Lung (tissue), 12 donors: Measurements from ENCODE around the gene CDCA4. TPM values are rescaled to one million over a fixed set of nuclear protein-coding genes. Genes with fewer than 3 reads are reported as not detected.

Source experiments
- ATAC-seq: fragments of 200-7000 bp; cut with Tn5 transposase; one replicate; pipeline ENCODE4 v1.9.1; 2020; ENCODE audit warnings: moderate number of reproducible peaks; ENCODE audit not compliant: insufficient read depth, low FRiP score
- DNase-seq, 3 donors: peaks; one replicate each; pipeline ENCODE4 v3.0.0-alpha.2; 2013 to 2017
- H3K27ac ChIP-seq, 2 donors: one replicate each; pipeline ENCODE4 v1.5.1; 2013; ENCODE audit warnings: mild to moderate bottlenecking in 2 of 2, moderate library complexity in 2 of 2, control low read depth in 1 of 2, inconsistent platforms in 1 of 2, low read depth in 1 of 2, low read length in 1 of 2
- H3K27me3 ChIP-seq, 3 donors: one replicate each; pipeline ENCODE4 v1.5.1; 2013; ENCODE audit warnings: low read length in 2 of 3; ENCODE audit not compliant: control insufficient read depth in 3 of 3, insufficient read depth in 3 of 3
- H3K36me3 ChIP-seq, 4 donors: one replicate each; pipeline ENCODE4 v1.5.1; 2013; ENCODE audit warnings: low read length in 4 of 4, mild to moderate bottlenecking in 1 of 4, moderate library complexity in 1 of 4; ENCODE audit not compliant: control insufficient read depth in 4 of 4, insufficient read depth in 4 of 4
- H3K4me1 ChIP-seq, 5 donors: one replicate each; pipeline ENCODE4 v1.5.1; 2013; ENCODE audit warnings: low read length in 5 of 5, mild to moderate bottlenecking in 2 of 5, moderate library complexity in 1 of 5; ENCODE audit not compliant: control insufficient read depth in 5 of 5, insufficient read depth in 5 of 5
- H3K4me3 ChIP-seq: one replicate; pipeline ENCODE4 v1.5.1; 2013; ENCODE audit warnings: mild to moderate bottlenecking, control low read depth, moderate library complexity
- H3K9ac ChIP-seq, 2 donors: one replicate each; pipeline ENCODE4 v1.5.1; 2013; ENCODE audit warnings: low read length in 2 of 2, control low read depth in 1 of 2; ENCODE audit not compliant: insufficient read depth in 1 of 2
- H3K9me3 ChIP-seq, 4 donors: one replicate each; pipeline ENCODE4 v1.5.1; 2013; ENCODE audit warnings: low read length in 3 of 4, mild to moderate bottlenecking in 1 of 4, moderate library complexity in 1 of 4; ENCODE audit not compliant: control insufficient read depth in 4 of 4, insufficient read depth in 3 of 4
- WGBS, 2 donors: extraction: QIAGEN DNeasy Blood & Tissue Kit; methylation state at CpG; one replicate each; pipeline ENCODE4 v1.1.7; 2013; 5-methylcytosine and 5-hydroxymethylcytosine counted together
- polyA plus RNA-seq, 2 donors: library from polyadenylated mRNA; stranded (reverse); fragments of 200-250 nt; gene quantifications; one replicate each; pipeline ENCODE4 v1.2.1, GENCODE V29; 2013
- total RNA-seq, 2 donors: library from RNA; depleted of rRNA in 1 of 2; stranded (reverse); fragments of >200 nt in 1 of 2; gene quantifications; one replicate each; pipeline ENCODE4 v1.2.1, GENCODE V29; 2014 to 2021
- TF ChIP-seq, protein P1 (sequence below): IDR thresholded peaks from 2 replicates; pipeline ENCODE4 v1.5.1; 2012; ENCODE audit warnings: mild to moderate bottlenecking; ENCODE audit errors: control extremely low read depth, extremely low read depth
- donor health status: control.
- donor health status: control.
- donor health status: Bipolar disorder and iron deficiency.
- donor health status: healthy.
- donor health status: DM: yes; HTN: yes; CAD: no.

CDCA4 gene
- total and polyA plus RNA-seq, 4 donors, result 7.5 to 9.8 (median 8.2) TPM

DNA sequence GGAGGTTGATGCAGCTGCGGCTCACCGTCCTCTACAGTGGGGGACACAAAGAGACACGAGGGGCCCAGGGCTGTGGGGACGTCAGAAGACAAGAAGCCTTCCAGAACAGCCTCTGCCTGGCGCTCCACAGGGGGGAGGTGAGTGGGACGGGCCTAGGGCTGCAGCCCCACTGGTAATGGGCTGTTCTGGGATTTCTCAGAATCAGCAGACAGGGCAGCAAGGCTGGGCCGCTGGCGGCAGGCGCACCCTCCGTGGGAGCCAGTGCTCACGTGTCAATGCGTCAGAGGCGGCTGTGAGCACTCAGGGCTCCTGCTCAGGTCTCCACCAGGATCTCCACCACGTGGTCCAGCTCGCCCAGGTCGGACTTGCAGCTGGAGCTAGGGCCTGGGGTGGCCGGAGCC, 10.0 kb downstream of the CDCA4 start:
- WGBS, 2 donors, result 85 to 86% methylated on average over 15 to 17 of the region's 17 CpGs
- TF ChIP-seq, protein P1, sequence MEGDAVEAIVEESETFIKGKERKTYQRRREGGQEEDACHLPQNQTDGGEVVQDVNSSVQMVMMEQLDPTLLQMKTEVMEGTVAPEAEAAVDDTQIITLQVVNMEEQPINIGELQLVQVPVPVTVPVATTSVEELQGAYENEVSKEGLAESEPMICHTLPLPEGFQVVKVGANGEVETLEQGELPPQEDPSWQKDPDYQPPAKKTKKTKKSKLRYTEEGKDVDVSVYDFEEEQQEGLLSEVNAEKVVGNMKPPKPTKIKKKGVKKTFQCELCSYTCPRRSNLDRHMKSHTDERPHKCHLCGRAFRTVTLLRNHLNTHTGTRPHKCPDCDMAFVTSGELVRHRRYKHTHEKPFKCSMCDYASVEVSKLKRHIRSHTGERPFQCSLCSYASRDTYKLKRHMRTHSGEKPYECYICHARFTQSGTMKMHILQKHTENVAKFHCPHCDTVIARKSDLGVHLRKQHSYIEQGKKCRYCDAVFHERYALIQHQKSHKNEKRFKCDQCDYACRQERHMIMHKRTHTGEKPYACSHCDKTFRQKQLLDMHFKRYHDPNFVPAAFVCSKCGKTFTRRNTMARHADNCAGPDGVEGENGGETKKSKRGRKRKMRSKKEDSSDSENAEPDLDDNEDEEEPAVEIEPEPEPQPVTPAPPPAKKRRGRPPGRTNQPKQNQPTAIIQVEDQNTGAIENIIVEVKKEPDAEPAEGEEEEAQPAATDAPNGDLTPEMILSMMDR, result no peak
- no peak for DNase-seq
- Histone ChIP-seq H3K4me3 (no peak overlapping the region), H3K9ac (no peak overlapping the region), H3K27ac (no peak overlapping the region), H3K4me1 (peaks cover 0 to 24% (median 11%) of the 10 kb centered on the region in 5 donors), H3K9me3 (peaks cover 0 to 2% (median 0%) of the 10 kb centered on the region in 4 donors), H3K27me3 (no peaks in the 10 kb centered on the region), H3K36me3 (peaks cover 0 to 18% (median 9%) of the 10 kb centered on the region in 4 donors)
- ATAC-seq, result no peak

DNA sequence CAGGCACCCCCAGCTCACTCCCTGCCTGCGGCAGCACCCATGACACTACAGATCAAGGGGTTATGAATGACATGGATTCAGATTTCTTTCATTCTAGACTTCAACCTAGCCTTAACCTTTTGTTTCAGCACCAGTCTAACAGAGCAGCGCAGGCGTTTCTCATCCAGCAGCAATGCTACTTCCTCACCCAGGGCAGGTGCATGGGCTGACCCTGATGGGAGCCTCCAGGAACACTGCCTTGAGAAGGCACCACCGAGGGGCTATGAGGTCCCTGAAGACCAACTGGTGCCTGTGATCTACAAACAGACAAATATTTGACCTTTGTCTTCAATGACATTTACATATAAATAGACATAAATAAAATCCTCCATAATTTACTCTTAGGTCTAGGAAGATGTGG, 10.8 kb downstream of the CDCA4 start:
- Histone ChIP-seq H3K9me3 (peaks cover 0 to 2% (median 0%) of the 10 kb centered on the region in 4 donors), H3K27ac (no peak overlapping the region), H3K9ac (no peak overlapping the region), H3K36me3 (peaks cover 0 to 18% (median 9%) of the 10 kb centered on the region in 4 donors), H3K4me3 (no peak overlapping the region), H3K27me3 (no peaks in the 10 kb centered on the region), H3K4me1 (peaks cover 0 to 22% (median 11%) of the 10 kb centered on the region in 5 donors)
- WGBS, 2 donors, result 90 to 93% methylated on average over 4 of the region's 4 CpGs
- no peak for ATAC-seq
- TF ChIP-seq, protein P1, result no peak
- no peak for DNase-seq

DNA sequence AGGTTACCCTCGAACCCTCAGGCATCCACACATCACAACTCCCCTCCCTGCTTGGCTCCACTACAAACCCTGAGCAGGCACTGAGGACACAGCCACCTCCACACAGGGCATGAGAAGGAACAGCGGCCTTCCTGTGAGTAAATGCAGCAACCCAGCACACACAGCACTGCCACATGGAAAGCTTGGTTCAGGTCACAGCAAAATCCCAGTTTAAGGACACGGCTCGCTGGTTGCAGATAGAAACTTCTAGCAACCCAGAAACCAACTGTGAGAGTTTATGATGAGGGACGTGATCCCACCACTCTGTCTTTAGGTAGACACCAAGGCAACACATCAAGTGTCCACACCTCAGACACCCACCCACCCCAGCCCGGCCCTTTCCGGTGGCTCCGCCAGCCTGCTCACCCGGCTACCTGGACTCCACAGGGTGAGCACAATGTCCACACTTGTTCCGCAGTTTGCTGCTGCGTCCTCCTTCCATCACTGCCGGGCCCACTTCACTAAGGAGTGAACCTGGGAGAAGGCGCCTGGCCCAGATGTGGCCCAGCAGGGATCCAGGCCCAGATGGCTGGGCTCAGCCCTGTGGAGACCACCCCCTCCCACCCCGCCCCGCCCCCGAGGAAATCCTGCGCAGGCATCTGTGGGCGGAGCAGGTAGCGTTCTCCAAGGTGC, 13.2 kb downstream of the CDCA4 start:
- H3K9me3 ChIP-seq, result peaks cover 0 to 2% (median 0%) of the 10 kb centered on the region in 4 donors
- H3K36me3 ChIP-seq, result peaks cover 0 to 18% (median 9%) of the 10 kb centered on the region in 4 donors
- H3K9ac ChIP-seq, result no peak overlapping the region
- H3K27ac ChIP-seq, result no peak overlapping the region
- H3K4me1 ChIP-seq, result peaks cover 0 to 9% (median 3%) of the 10 kb centered on the region in 5 donors
- no peak overlapping the region for H3K4me3 ChIP-seq
- TF ChIP-seq, protein P1, result no peak
- no peak for ATAC-seq
- 93 to 95% methylated on average over 19 of the region's 19 CpGs for WGBS, 2 donors
- no peak for DNase-seq
- no peaks in the 10 kb centered on the region for H3K27me3 ChIP-seq
